ENCODE data around the gene DPYSL3. TPM values are rescaled to one million over a fixed set of nuclear protein-coding genes. Genes with fewer than 3 reads are reported as not detected.

The DPYSL3 gene
- total RNA-seq, 1 experiment from 2014 or later: 17.2 TPM

DNA sequence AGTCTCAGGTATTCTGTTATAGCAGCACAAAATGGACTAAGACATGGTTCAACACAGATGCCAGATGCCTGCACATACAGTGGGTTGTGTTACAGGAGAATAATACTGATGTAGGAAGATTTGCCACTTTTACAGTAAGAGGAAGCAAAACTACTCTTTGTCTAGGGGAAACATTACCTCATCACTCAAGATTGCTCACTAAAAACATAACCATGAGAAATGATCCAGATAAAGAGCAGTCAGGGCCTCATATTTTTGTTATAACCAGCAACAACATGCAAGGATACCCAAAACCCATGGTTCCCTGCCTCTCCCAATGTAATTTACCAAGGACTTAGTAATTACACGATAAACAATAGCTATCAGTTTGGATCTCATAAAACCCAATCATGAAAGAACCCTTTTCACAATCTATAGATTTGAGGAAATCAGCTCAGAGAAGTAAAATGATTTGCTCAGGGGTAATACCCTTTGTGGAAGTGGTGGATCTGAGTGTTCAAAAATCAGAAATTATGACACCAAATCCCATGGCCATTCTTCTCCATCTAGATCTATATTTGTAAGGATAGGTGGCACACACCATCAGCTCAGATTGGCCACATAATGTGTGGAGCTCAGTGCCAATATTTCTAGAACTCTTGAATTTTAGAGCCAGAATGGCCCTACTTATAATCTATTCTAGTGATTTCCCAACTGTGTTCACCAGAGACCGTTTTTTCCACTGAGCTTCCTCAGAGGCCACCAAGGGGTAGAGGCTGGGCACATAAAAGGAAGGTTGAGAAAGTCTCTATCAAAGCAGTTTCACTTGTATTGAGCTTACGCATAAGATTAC, 27.8 kb downstream of the DPYSL3 start:
- RAD21 ChIA-PET (ENCODE audit: low non-redundant PET in 1 of 2, low total read pairs in 2 of 2, uncharacterized antibody in 2 of 2, unreplicated experiment in 2 of 2): no interaction called here
- no peaks in the 10 kb centered on the region for H3K27me3 ChIP-seq (ENCODE audit: insufficient read depth, low read length)
- H3K9me2 ChIP-seq (ENCODE audit: insufficient read depth): no peaks in the 10 kb centered on the region
- CTCF ChIA-PET: no interaction called here
- H3K36me3 ChIP-seq (ENCODE audit: control insufficient read depth in 1 of 2, insufficient read depth in 2 of 2, low read length in 2 of 2): no peaks in the 10 kb centered on the region
- BruUV-seq (replicated peaks): no TSS peak
- H3K79me2 ChIP-seq (ENCODE audit: insufficient read depth, low read length): no peaks in the 10 kb centered on the region
- DNase-seq (ENCODE audit: low read depth, low spot score) (no peak), ATAC-seq (no peak)
- no peak overlapping the region for H3K4me2 ChIP-seq (ENCODE audit: low read length)
- H2AFZ ChIP-seq (ENCODE audit: low read depth, low read length, poor library complexity, severe bottlenecking): no peak overlapping the region
- no peaks in the 10 kb centered on the region for H4K20me1 ChIP-seq (ENCODE audit: insufficient read depth)
- no peak for TF ChIP-seq ZNF274 (IDR thresholded peaks at IDR 0.05; ENCODE audit: low read depth, low read length)
- TF ChIP-seq SRF (IDR thresholded peaks at IDR 0.05; ENCODE audit: low read depth): no peak
- TF ChIP-seq POLR2A (IDR thresholded peaks at IDR 0.05; ENCODE audit: borderline replicate concordance, extremely low read depth, insufficient read depth, insufficient read length): no peak
- TF ChIP-seq SIN3A (IDR thresholded peaks at IDR 0.05; ENCODE audit: low read depth): no peak
- TF ChIP-seq EGR1 (IDR thresholded peaks at IDR 0.05; ENCODE audit: low read depth): no peak
- no peak overlapping the region for H3K9ac ChIP-seq (ENCODE audit: low read length)
- H3K9me3 ChIP-seq (ENCODE audit: control insufficient read depth in 1 of 2, insufficient read depth in 1 of 2, low read depth in 1 of 2, low read length in 2 of 2): no peaks in the 10 kb centered on the region
- no peak overlapping the region for H3K27ac ChIP-seq (ENCODE audit: low read depth, low read length)
- H3K4me1 ChIP-seq (ENCODE audit: control insufficient read depth in 1 of 2, insufficient read depth in 2 of 2, low read length in 2 of 2): no peaks in the 10 kb centered on the region
- POLR2A ChIA-PET: no interaction called here
- no peak overlapping the region for H3K4me3 ChIP-seq (replicated peaks in 1 of 2; ENCODE audit: low read depth in 1 of 2, low read length in 2 of 2)
- intact Hi-C loops (cut with micrococcal nuclease): no loop called here

DNA sequence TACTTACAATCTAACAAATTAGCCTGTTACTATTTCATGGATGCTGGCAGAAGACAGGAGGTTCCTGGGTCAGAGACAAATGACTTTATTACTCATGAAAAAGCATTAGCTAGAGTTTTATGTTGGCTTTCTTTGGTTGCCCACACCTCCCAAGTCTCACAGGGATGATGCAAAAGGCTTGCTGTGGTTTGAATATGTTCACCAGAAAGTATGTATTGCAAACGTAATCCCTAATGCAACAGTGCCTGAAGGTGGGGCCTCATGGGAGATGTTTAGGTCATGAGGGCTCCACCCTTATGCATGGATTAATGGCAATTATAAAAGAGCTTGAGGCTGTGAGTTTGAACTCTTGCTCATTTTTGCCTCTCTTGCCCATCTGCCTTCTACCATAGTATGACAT, 28.5 kb downstream of the DPYSL3 start:
- Histone ChIP-seq H3K9me2 (ENCODE audit: insufficient read depth) (no peaks in the 10 kb centered on the region), H3K4me2 (ENCODE audit: low read length) (no peak overlapping the region), H3K79me2 (ENCODE audit: insufficient read depth, low read length) (no peaks in the 10 kb centered on the region), H3K27me3 (ENCODE audit: insufficient read depth, low read length) (no peaks in the 10 kb centered on the region), H3K36me3 (ENCODE audit: control insufficient read depth in 1 of 2, insufficient read depth in 2 of 2, low read length in 2 of 2) (no peaks in the 10 kb centered on the region), H3K9me3 (ENCODE audit: control insufficient read depth in 1 of 2, insufficient read depth in 1 of 2, low read depth in 1 of 2, low read length in 2 of 2) (no peaks in the 10 kb centered on the region), H2AFZ (ENCODE audit: low read depth, low read length, poor library complexity, severe bottlenecking) (no peak overlapping the region), H3K4me3 (replicated peaks in 1 of 2; ENCODE audit: low read depth in 1 of 2, low read length in 2 of 2) (no peak overlapping the region), H3K27ac (ENCODE audit: low read depth, low read length) (no peak overlapping the region), H3K9ac (ENCODE audit: low read length) (no peak overlapping the region), H4K20me1 (ENCODE audit: insufficient read depth) (no peaks in the 10 kb centered on the region), H3K4me1 (ENCODE audit: control insufficient read depth in 1 of 2, insufficient read depth in 2 of 2, low read length in 2 of 2) (no peaks in the 10 kb centered on the region)
- ATAC-seq (no peak), DNase-seq (ENCODE audit: low read depth, low spot score) (no peak)
- CTCF ChIA-PET: no interaction called here
- POLR2A ChIA-PET: no interaction called here
- BruUV-seq (replicated peaks): no TSS peak
- TF ChIP-seq POLR2A (IDR thresholded peaks at IDR 0.05; ENCODE audit: borderline replicate concordance, extremely low read depth, insufficient read depth, insufficient read length) (no peak), SIN3A (IDR thresholded peaks at IDR 0.05; ENCODE audit: low read depth) (no peak), POLR2AphosphoS5 (IDR thresholded peaks at IDR 0.05; ENCODE audit: low read depth, low read length) (no peak), TCF7L2 (IDR thresholded peaks at IDR 0.05; ENCODE audit: borderline replicate concordance, extremely low read depth, insufficient read depth, insufficient read length) (no peak), RAD21 (IDR thresholded peaks at IDR 0.05; ENCODE audit: low read depth) (no peak), FOSL1 (IDR thresholded peaks at IDR 0.05; ENCODE audit: low read depth) (no peak), YY1 (IDR thresholded peaks at IDR 0.05; ENCODE audit: extremely low read depth, insufficient replicate concordance, low read depth, low read length) (no peak), SP1 (IDR thresholded peaks at IDR 0.05; ENCODE audit: low read depth) (no peak), SRF (IDR thresholded peaks at IDR 0.05; ENCODE audit: low read depth) (no peak), CBX3 (IDR thresholded peaks at IDR 0.05; ENCODE audit: low read depth) (no peak), JUND (IDR thresholded peaks at IDR 0.05) (no peak)
- TF ChIP-seq, protein P1, sequence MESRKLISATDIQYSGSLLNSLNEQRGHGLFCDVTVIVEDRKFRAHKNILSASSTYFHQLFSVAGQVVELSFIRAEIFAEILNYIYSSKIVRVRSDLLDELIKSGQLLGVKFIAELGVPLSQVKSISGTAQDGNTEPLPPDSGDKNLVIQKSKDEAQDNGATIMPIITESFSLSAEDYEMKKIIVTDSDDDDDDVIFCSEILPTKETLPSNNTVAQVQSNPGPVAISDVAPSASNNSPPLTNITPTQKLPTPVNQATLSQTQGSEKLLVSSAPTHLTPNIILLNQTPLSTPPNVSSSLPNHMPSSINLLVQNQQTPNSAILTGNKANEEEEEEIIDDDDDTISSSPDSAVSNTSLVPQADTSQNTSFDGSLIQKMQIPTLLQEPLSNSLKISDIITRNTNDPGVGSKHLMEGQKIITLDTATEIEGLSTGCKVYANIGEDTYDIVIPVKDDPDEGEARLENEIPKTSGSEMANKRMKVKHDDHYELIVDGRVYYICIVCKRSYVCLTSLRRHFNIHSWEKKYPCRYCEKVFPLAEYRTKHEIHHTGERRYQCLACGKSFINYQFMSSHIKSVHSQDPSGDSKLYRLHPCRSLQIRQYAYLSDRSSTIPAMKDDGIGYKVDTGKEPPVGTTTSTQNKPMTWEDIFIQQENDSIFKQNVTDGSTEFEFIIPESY (IDR thresholded peaks at IDR 0.05; ENCODE audit: extremely low read depth, insufficient replicate concordance, low read length): no peak
- TF ChIP-seq, protein P2, sequence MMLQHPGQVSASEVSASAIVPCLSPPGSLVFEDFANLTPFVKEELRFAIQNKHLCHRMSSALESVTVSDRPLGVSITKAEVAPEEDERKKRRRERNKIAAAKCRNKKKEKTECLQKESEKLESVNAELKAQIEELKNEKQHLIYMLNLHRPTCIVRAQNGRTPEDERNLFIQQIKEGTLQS (IDR thresholded peaks at IDR 0.05): no peak
- intact Hi-C loops (cut with micrococcal nuclease): no loop called here
- RAD21 ChIA-PET (ENCODE audit: low non-redundant PET in 1 of 2, low total read pairs in 2 of 2, uncharacterized antibody in 2 of 2, unreplicated experiment in 2 of 2): no interaction called here
